ENCODE data around the gene CLHC1. TPM values are rescaled to one million over a fixed set of nuclear protein-coding genes. Genes with fewer than 3 reads are reported as not detected.
"Not testable (repeated sequence)": the region's sequence is repeated elsewhere in the genome, so short reads cannot be mapped to it uniquely, and the experiment has no call there.

Gene CLHC1
- total RNA-seq, 8 experiments from 2014 or later: 7.5 to 30.4 (median 17.8) TPM

GRCh38 chr2:55247025-55247424 is 14.9 kb upstream of the CLHC1 start:
- 80 to 100% (median 96%) methylated on average over 1 to 5 of the region's 5 CpGs; no CpG with 5 or more reads in 4 of the 10 experiments for WGBS, 10 experiments
- no peak overlapping the region for H3K4me3 ChIP-seq
- no peak for ATAC-seq (replicated peaks in 6 of 8)
- in situ Hi-C loops (cut with MboI; ENCODE audit: low pct_unique_long_range_greater_than_20kb in 2 of 9, low sequenced_read_pairs in 9 of 9, unreplicated experiment in 9 of 9): no loop called here
- no peak overlapping the region for H3K27ac ChIP-seq
- H3K4me1 ChIP-seq (replicated peaks in 1 of 2): no peaks in the 10 kb centered on the region

GRCh38 chr2:55245411-55245810 is 13.3 kb upstream of the CLHC1 start:
- 80 to 100% (median 94%) methylated on average over 3 to 5 of the region's 5 CpGs for WGBS, 10 experiments
- no peaks in the 10 kb centered on the region for H3K4me1 ChIP-seq (replicated peaks in 1 of 2)
- H3K4me3 ChIP-seq: no peak overlapping the region
- in situ Hi-C loops (cut with MboI; ENCODE audit: low pct_unique_long_range_greater_than_20kb in 2 of 9, low sequenced_read_pairs in 9 of 9, unreplicated experiment in 9 of 9): no loop called here
- H3K27ac ChIP-seq: no peak overlapping the region
- ATAC-seq (replicated peaks in 6 of 8): no peak

GRCh38 chr2:55242617-55243016 is 10.5 kb upstream of the CLHC1 start:
- 60 to 100% (median 80%) methylated on average over 1 of the region's 1 CpG; no CpG with 5 or more reads in 3 of the 10 experiments for WGBS, 10 experiments
- in situ Hi-C loops (cut with MboI; ENCODE audit: low pct_unique_long_range_greater_than_20kb in 2 of 9, low sequenced_read_pairs in 9 of 9, unreplicated experiment in 9 of 9): no loop called here
- no peak overlapping the region for H3K4me3 ChIP-seq
- H3K4me1 ChIP-seq (replicated peaks in 1 of 2): no peaks in the 10 kb centered on the region
- ATAC-seq (replicated peaks in 6 of 8): no peak
- H3K27ac ChIP-seq: no peak overlapping the region

DNA sequence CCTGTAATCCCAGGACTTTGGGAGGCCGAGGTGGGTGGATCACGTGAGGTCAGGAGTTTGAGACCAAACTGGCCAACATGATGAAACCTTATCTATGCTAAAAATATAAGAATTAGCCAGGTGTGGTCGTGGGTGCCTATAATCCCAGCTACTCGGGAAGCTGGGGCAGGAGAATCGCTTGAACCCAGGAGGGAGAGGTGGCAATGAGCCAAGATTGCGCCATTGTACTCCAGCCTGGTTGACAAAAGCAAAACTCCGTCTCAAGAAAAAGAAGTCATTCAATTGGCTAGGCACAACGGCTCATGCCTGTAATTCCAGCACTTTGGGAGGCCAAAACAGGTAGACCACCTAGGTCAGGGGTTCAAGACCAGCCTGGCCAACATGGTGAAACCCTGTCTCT is 9.5 kb upstream of the CLHC1 start:
- H3K4me3 ChIP-seq; H3K27ac ChIP-seq; ATAC-seq (replicated peaks in 6 of 8); H3K4me1 ChIP-seq (replicated peaks in 1 of 2); in situ Hi-C loops (cut with MboI; ENCODE audit: low pct_unique_long_range_greater_than_20kb in 2 of 9, low sequenced_read_pairs in 9 of 9, unreplicated experiment in 9 of 9): not testable (repeated sequence)
- 76 to 100% (median 100%) methylated on average over 2 to 6 of the region's 8 CpGs; no CpG with 5 or more reads in 2 of the 10 experiments for WGBS, 10 experiments

GRCh38 chr2:55239656-55240222 is 7.6 kb upstream of the CLHC1 start:
- H3K4me1 ChIP-seq (replicated peaks in 1 of 2): no peaks in the 10 kb centered on the region
- no peak for ATAC-seq (replicated peaks in 6 of 8)
- H3K4me3 ChIP-seq: no peak overlapping the region
- no peak overlapping the region for H3K27ac ChIP-seq
- 60 to 95% (median 77%) methylated on average over 1 to 4 of the region's 4 CpGs for WGBS, 10 experiments
- in situ Hi-C loops (cut with MboI; ENCODE audit: low pct_unique_long_range_greater_than_20kb in 2 of 9, low sequenced_read_pairs in 9 of 9, unreplicated experiment in 9 of 9): no loop called here

DNA sequence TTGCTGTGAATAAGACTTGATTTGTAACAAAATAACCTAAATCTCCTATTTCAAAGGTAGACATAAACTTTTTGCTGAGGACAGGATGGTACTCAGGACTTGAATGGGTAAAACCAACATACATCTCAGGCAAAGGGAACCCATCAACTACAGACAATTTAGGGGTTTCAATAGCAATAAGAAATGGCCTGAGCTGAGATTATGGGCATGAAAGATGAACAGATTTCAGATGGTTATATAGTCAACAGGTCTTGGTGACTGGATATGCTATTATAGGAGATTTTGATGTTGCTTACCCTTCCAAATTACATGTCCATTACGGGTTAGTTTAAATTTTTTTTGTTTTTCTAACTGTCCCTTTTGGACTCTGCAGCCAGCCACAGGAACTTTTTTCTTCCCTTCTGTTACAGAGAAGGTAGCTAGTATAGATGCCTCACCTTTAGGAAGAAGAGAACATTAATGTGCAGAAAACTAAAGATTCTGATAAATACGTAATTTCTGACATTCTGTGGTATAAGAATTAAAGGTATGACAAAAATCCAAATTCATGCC is 5.0 kb upstream of the CLHC1 start:
- H3K4me1 ChIP-seq (replicated peaks in 1 of 2): peaks cover 8% of the 10 kb centered on the region in 2 donors
- in situ Hi-C loops (cut with MboI; ENCODE audit: low pct_unique_long_range_greater_than_20kb in 2 of 9, low sequenced_read_pairs in 9 of 9, unreplicated experiment in 9 of 9): no loop called here
- no peak for ATAC-seq (replicated peaks in 6 of 8)
- no peak overlapping the region for H3K27ac ChIP-seq
- no peak overlapping the region for H3K4me3 ChIP-seq
- 64 to 100% (median 93%) methylated on average over 1 to 2 of the region's 2 CpGs; no CpG with 5 or more reads in 1 of the 10 experiments for WGBS, 10 experiments

DNA sequence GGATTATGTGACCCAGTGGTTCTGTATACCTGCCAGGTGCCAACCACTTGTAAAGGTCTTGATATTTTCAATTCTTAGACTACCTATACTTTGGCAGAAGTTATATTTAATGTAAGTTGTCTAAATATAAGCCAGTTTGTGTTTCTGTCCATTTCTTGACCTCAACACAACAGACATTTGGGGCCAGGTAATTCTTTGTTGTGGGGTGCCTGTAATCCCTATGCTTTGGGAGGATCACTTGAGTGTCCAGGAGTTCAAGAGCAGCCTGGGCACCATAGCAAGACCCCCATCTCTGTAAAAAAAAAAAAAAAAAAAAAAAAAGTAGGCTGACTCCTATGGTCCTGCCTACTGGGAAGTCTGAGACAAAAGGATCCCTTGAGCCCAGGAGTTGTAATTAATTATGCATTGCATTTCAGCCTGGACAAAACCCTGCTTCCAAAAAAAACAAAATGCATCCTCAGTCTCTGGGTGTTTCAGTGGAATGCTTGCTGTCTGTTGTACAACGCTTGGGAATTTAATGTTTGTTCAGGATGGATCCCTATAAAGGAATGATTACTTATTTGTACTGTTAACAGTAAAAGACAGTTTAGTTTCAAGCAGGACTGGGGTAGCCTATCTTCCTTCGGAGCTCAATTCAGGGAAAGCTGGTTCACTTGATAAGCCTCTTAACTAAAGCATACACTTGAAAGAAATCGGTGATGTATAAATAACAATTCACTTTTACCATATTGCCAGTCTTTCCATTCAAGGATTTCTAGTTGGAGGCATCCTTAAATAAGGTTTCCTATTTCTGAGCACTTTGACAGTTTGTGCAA is 3.8 kb upstream of the CLHC1 start:
- Histone ChIP-seq H3K4me1 (replicated peaks in 1 of 2) (peaks cover 12% of the 10 kb centered on the region in 2 donors), H3K27ac (no peak overlapping the region), H3K4me3 (no peak overlapping the region)
- WGBS, 10 experiments: 77 to 100% (median 93%) methylated on average over 1 to 3 of the region's 3 CpGs; no CpG with 5 or more reads in 1 of the 10 experiments
- in situ Hi-C loops (cut with MboI; ENCODE audit: low pct_unique_long_range_greater_than_20kb in 2 of 9, low sequenced_read_pairs in 9 of 9, unreplicated experiment in 9 of 9): no loop called here
- no peak for ATAC-seq (replicated peaks in 6 of 8)

DNA sequence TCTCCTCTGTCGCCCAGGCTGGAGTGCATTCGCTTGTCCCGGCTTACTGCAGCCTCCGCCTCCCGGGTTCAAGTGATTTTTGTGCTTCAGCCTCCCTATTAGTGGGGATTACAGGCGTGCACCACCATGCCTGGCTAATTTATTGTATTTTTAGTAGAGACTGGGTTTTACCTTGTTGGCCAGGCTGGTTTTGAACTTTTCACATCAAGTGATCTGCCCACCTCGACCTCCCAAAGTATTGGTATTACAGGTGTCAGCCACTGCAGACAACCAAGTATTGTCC is 1.5 kb upstream of the CLHC1 start:
- Histone ChIP-seq H3K27ac (no peak overlapping the region), H3K4me1 (replicated peaks in 1 of 2) (peaks cover 12% of the 10 kb centered on the region in 2 donors), H3K4me3 (peak overlapping the region; percentile 57 to 92 (median 77))
- in situ Hi-C loops (cut with MboI; ENCODE audit: low pct_unique_long_range_greater_than_20kb in 2 of 9, low sequenced_read_pairs in 9 of 9, unreplicated experiment in 9 of 9): no loop called here
- 33 to 100% (median 82%) methylated on average over 1 to 6 of the region's 7 CpGs; no CpG with 5 or more reads in 1 of the 10 experiments for WGBS, 10 experiments
- no peak for ATAC-seq (replicated peaks in 6 of 8)

DNA sequence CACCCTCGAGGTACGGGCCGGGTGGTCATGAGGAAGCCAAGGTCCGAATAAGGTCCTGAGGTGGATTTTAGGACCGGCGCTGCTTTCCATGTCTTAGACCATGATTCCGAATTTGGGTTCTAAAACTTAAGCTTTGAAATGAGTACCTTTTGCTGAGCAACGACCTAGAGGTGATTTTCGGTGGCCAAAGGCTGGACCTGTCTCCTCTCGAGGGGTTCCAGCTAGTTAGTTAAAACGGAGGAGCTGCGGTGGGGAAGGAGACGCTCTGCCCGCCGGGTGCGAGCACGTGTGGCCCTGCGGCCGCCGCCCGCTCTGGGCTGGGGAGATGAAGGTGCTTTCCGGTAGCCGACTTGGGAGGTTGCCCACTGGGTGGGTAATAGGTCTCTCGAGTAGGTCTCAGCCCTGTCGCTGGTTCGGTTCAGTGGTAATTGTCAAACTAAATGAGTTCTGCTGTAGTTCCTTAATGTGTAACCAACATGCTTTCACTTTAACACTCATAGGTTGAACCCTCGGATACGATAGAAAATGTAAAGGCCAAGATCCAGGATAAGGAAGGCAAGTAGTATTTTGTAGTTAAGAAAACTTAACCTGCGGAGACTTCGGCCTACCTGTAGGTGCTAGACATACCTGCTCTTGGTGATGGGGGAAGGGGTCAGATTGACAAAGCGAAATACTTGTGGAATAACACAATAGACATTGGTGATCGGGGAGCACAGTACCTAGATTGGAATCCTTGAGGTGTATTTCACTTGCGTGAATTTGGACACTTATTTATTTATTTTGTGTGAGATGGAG is 967 bp upstream of the CLHC1 start:
- in situ Hi-C loops (cut with MboI; ENCODE audit: low pct_unique_long_range_greater_than_20kb in 2 of 9, low sequenced_read_pairs in 9 of 9, unreplicated experiment in 9 of 9): no loop called here
- peaks cover 12% of the 10 kb centered on the region in 2 donors for H3K4me1 ChIP-seq (replicated peaks in 1 of 2)
- ATAC-seq (replicated peaks in 6 of 8): peak in 2 of 8 experiments; percentile 8 to 9
- WGBS, 10 experiments: 4 to 17% (median 6%) methylated on average over 3 to 21 of the region's 33 CpGs; no CpG with 5 or more reads in 1 of the 10 experiments
- H3K4me3 ChIP-seq: peak overlapping the region; percentile 57 to 92 (median 77)
- H3K27ac ChIP-seq: peak overlapping the region; percentile 98

DNA sequence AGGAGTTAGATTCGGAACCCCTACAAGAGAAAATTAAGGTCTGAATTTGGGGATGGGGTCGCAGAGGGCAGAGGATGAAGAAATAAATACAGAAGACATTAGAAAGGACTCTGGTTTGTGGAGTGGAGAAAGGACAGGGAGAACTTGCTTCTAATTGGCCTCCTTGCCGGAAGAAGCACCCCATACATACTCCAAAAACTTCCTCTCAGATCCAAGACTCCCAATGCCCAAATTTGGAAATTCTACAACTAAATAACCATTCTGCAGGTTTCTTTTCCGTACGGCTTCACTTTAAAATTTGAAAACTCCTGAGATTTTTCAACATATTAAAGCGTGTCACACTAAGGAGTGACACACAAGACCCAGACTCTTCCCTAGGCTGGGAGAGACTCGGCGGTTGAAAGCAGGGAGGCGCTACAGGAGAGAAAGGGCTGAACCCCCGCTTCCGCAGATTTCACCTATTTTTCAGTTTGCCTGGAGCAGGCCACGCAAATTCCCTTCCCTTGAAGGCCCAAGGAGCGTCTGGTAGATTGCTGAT is 478 bp downstream of the CLHC1 start:
- peak overlapping the region; percentile 98 for H3K27ac ChIP-seq
- peaks cover 12% of the 10 kb centered on the region in 2 donors for H3K4me1 ChIP-seq (replicated peaks in 1 of 2)
- peak in 4 of 8 experiments; percentile 15 to 45 (median 23) for ATAC-seq (replicated peaks in 6 of 8)
- in situ Hi-C loops (cut with MboI; ENCODE audit: low pct_unique_long_range_greater_than_20kb in 2 of 9, low sequenced_read_pairs in 9 of 9, unreplicated experiment in 9 of 9): no loop called here
- 0 to 30% (median 8%) methylated on average over 1 to 10 of the region's 13 CpGs for WGBS, 10 experiments
- H3K4me3 ChIP-seq: peak overlapping the region; percentile 57 to 92 (median 77)

DNA sequence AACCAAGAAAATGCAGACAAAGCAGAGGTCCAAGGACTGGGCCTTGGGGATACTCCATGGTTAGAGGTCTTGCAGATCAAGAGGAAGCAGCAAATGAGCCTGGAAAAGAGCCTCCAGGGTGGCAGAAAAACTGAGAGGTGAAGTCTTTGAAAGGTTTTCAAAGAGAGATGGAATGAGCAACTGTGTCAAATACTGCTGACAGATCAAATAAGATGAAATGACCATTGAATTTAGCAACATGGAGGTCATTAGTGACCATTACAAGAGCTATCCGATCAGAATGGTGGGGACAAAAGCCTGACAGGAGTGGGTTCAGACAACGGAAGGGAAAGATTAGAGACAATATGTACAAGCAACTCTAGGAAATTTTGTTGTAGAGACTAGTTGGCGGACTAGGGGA is 1.5 kb downstream of the CLHC1 start:
- in situ Hi-C loops (cut with MboI; ENCODE audit: low pct_unique_long_range_greater_than_20kb in 2 of 9, low sequenced_read_pairs in 9 of 9, unreplicated experiment in 9 of 9): no loop called here
- peaks cover 12% of the 10 kb centered on the region in 2 donors for H3K4me1 ChIP-seq (replicated peaks in 1 of 2)
- H3K27ac ChIP-seq: no peak overlapping the region
- WGBS, 10 experiments: 80 to 100% (median 95%) methylated on average over 1 to 3 of the region's 3 CpGs; no CpG with 5 or more reads in 4 of the 10 experiments
- ATAC-seq (replicated peaks in 6 of 8): no peak
- no peak overlapping the region for H3K4me3 ChIP-seq

GRCh38 chr2:55229221-55229620 is 2.9 kb downstream of the CLHC1 start:
- ATAC-seq (replicated peaks in 6 of 8): no peak
- Histone ChIP-seq H3K4me1 (replicated peaks in 1 of 2) (peaks cover 12% of the 10 kb centered on the region in 2 donors), H3K27ac (no peak overlapping the region), H3K4me3 (no peak overlapping the region)
- in situ Hi-C loops (cut with MboI; ENCODE audit: low pct_unique_long_range_greater_than_20kb in 2 of 9, low sequenced_read_pairs in 9 of 9, unreplicated experiment in 9 of 9): no loop called here
- WGBS, 10 experiments: 58 to 100% (median 83%) methylated on average over 1 to 2 of the region's 2 CpGs; no CpG with 5 or more reads in 1 of the 10 experiments

- Histone ChIP-seq H3K4me1 (replicated peaks in 1 of 2) (peaks cover 3 to 4% of the 10 kb centered on the region in 2 donors), H3K27ac (no peak overlapping the region), H3K4me3 (no peak overlapping the region)
- in situ Hi-C loops (cut with MboI; ENCODE audit: low pct_unique_long_range_greater_than_20kb in 2 of 9, low sequenced_read_pairs in 9 of 9, unreplicated experiment in 9 of 9): no loop called here
- ATAC-seq (replicated peaks in 6 of 8): no peak
These were observed 3.9 kb downstream of the CLHC1 start for GRCh38 chr2:55228226-55228563.

All from motor neuron (in vitro differentiated cells).